ENCODE measurements around the gene SLC35F1. TPM values are rescaled to one million over a fixed set of nuclear protein-coding genes. Genes with fewer than 3 reads are reported as not detected.

SLC35F1 gene
- total RNA-seq, 1 donor from 2014 or later, result not detected

DNA sequence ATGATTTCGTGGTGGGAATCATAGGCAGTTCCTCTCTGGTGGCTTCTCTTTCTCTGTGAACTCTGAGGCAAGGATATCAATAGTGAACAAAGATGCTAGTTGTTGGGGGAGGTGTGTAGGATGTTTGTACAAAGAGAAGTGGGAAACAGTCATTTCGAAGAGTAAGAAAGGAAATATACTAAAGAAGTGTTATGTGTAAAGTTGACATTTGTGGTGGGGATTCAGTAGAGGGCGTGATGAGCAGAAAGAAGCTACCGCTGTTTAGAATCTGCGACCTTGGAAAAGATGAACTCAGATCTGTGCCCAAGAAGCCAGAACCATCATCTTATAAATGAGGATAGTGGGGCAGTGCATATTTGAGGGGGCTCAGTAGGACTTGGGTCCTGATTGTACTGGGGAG, 11.4 kb downstream of the SLC35F1 start:
- peaks cover 0 to 3% of the 10 kb centered on the region in 2 donors for H3K4me1 ChIP-seq
- TF ChIP-seq, protein P1, sequence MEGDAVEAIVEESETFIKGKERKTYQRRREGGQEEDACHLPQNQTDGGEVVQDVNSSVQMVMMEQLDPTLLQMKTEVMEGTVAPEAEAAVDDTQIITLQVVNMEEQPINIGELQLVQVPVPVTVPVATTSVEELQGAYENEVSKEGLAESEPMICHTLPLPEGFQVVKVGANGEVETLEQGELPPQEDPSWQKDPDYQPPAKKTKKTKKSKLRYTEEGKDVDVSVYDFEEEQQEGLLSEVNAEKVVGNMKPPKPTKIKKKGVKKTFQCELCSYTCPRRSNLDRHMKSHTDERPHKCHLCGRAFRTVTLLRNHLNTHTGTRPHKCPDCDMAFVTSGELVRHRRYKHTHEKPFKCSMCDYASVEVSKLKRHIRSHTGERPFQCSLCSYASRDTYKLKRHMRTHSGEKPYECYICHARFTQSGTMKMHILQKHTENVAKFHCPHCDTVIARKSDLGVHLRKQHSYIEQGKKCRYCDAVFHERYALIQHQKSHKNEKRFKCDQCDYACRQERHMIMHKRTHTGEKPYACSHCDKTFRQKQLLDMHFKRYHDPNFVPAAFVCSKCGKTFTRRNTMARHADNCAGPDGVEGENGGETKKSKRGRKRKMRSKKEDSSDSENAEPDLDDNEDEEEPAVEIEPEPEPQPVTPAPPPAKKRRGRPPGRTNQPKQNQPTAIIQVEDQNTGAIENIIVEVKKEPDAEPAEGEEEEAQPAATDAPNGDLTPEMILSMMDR (IDR thresholded peaks at IDR 0.05), result no peak
- no peaks in the 10 kb centered on the region for H3K36me3 ChIP-seq
- intact Hi-C loops (cut with DNase I), result no loop called here
- no peak overlapping the region for H3K4me3 ChIP-seq
- no peaks in the 10 kb centered on the region for H3K27me3 ChIP-seq
- H3K9me3 ChIP-seq, result no peaks in the 10 kb centered on the region
- no peak for DNase-seq (ENCODE audit: low spot score in 2 of 2)
- no peak overlapping the region for H3K27ac ChIP-seq

DNA sequence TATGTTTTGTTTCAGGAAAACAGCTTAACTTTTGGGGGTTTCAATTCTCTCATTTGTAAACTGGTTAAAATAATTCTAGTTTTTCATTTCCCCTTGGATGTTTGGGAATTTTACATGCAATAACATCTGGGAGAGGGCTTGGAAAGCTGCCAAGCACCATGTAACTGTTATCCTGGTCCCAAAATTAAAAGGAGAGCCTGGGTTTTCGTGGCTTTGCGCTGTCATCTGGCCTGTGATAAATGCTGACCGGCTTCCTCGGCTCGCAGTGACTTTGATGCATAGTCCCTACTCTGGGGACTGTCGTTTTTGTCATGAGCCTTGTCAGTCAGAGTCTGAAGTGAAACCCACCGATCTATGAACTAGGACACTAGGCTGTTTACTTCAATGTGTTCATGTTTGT, 12.2 kb downstream of the SLC35F1 start:
- no peaks in the 10 kb centered on the region for H3K27me3 ChIP-seq
- intact Hi-C loops (cut with DNase I), result no loop called here
- TF ChIP-seq, protein P1 (IDR thresholded peaks at IDR 0.05), result no peak

DNA sequence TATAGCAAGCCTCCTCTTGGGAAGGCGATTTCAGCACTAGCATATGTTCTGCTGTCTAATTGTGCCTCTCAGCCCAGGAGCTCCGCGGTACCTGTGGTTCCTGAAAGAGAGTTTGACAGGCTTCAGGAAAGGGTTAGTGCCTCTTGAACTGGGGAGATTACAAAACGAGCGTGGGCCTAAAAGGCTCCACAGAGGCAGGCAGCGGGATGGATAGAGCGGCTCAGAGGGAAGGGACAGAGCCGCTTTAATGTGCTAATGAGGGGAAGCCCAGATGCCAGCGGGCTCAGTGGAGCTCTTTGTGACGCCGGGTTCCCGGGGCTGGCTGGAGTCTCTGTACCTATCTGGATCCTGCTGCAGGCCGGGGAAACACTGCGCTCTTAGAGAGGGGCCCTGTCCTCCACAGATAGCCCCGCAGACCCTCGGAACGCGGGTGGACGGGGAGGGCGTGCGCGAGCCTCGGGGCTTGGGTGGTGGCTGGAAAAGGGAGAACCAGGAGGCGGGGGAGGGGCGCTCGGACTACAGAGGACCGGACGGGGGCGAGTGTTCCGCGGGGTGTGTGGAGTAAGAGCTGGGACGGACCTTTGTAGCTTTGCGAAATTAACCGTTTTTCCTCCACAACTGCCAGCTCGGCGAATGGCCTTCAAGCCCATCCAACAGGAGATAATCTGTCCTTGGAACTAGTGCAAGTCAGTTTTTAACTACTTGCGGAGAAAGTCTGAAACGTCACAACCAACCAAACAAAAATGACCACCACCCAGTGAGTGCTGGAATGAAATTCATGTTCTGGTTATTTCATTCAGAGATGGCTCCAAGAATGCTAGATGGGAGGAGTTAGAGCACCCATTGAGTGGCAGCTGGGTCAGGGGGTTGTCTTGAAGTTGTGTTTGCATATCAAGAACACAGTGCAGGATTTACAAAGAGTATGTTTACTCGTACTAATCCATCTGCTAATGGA, 13.0 kb downstream of the SLC35F1 start:
- TF ChIP-seq, protein P1 (IDR thresholded peaks at IDR 0.05), result no peak
- H3K27ac ChIP-seq, result no peak overlapping the region
- H3K4me3 ChIP-seq, result peak overlapping the region; percentile 44 to 49
- no peak for DNase-seq (ENCODE audit: low spot score in 2 of 2)
- H3K4me1 ChIP-seq, result peaks cover 0 to 3% of the 10 kb centered on the region in 2 donors
- no peaks in the 10 kb centered on the region for H3K27me3 ChIP-seq
- H3K9me3 ChIP-seq, result no peaks in the 10 kb centered on the region
- intact Hi-C loops (cut with DNase I), result no loop called here
- no peaks in the 10 kb centered on the region for H3K36me3 ChIP-seq

More for the DNA sequence above, 12.2 kb downstream of the SLC35F1 start:
- Histone ChIP-seq H3K4me1 (peaks cover 0 to 3% of the 10 kb centered on the region in 2 donors), H3K4me3 (no peak overlapping the region), H3K9me3 (no peaks in the 10 kb centered on the region), H3K36me3 (no peaks in the 10 kb centered on the region), H3K27ac (no peak overlapping the region)
- no peak for DNase-seq (ENCODE audit: low spot score in 2 of 2)

DNA sequence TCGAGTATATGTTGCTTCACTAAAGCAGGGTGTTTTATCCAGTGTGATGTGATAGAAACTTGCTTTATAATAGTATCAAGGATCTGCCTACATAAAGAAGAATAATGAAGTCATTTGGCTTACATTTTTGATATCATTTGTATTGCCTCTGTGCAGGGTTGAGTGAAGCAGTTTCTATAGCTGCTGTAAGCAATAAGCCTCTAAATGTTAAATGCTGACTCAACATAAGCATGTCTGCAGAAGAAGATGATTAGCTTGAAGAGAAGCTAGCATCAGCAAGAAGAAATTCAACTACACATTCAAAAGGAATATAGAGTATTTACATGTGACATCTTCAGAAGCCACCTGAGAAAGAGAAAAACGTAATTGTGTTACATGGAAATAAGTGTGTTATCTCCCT, 17.6 kb downstream of the SLC35F1 start:
- Histone ChIP-seq H3K27ac (no peak overlapping the region), H3K36me3 (no peaks in the 10 kb centered on the region), H3K4me3 (no peak overlapping the region), H3K27me3 (no peaks in the 10 kb centered on the region), H3K4me1 (peaks cover 0 to 3% of the 10 kb centered on the region in 2 donors), H3K9me3 (no peaks in the 10 kb centered on the region)
- intact Hi-C loops (cut with DNase I), result no loop called here
- TF ChIP-seq, protein P1 (IDR thresholded peaks at IDR 0.05), result no peak
- DNase-seq (ENCODE audit: low spot score in 2 of 2), result no peak

DNA sequence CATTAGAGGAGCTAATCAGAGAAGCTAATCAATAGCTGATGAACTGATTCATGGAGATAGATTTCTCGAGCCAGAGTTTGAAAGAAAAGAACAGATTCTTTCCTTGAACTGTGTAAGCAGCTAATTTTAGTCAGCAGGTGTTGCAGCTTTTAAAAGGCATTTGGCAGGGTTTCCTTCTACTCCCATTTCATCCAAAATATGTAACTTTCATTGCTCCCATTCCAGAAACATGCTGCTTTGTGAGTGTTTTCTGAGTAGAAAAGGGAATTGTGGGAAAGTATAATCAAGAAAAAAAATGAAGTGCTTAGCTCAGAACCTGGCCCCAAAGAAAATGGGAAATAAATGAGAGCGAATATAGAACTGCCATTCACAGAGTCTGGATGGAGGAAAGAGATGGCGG, 20.8 kb downstream of the SLC35F1 start:
- H3K27ac ChIP-seq, result no peak overlapping the region
- no peak for DNase-seq (ENCODE audit: low spot score in 2 of 2)
- H3K9me3 ChIP-seq, result no peaks in the 10 kb centered on the region
- TF ChIP-seq, protein P1 (IDR thresholded peaks at IDR 0.05), result no peak
- intact Hi-C loops (cut with DNase I), result no loop called here
- H3K36me3 ChIP-seq, result no peaks in the 10 kb centered on the region
- no peaks in the 10 kb centered on the region for H3K4me1 ChIP-seq
- no peak overlapping the region for H3K4me3 ChIP-seq
- H3K27me3 ChIP-seq, result no peaks in the 10 kb centered on the region
